Hepatocyte (in vitro differentiated cells): ENCODE results near the gene GAN. TPM values are rescaled to one million over a fixed set of nuclear protein-coding genes. Genes with fewer than 3 reads are reported as not detected.

Experiments
- DNase-seq: peaks from one replicate; pipeline ENCODE4 v3.0.0-alpha.2; 2016; ENCODE audit warnings: low spot score
- H2AFZ ChIP-seq: fragments of 200-600 bp; sonication (generic); 2 replicates; pipeline ENCODE4 v1.6.0; 2016; ENCODE audit warnings: antibody characterized with exemption, mild to moderate bottlenecking
- H3K27ac ChIP-seq: fragments of 200-600 bp; sonication (generic); 2 replicates; pipeline ENCODE4 v1.5.1; 2016; ENCODE audit warnings: mild to moderate bottlenecking
- H3K27me3 ChIP-seq: fragments of 200-600 bp; sonication (generic); 2 replicates; pipeline ENCODE4 v1.6.1; 2016
- H3K36me3 ChIP-seq: fragments of 200-600 bp; sonication (generic); replicated peaks from 2 replicates; pipeline ENCODE4 v1.5.1; 2016; ENCODE audit warnings: low read depth; ENCODE audit not compliant: insufficient read depth
- H3K4me1 ChIP-seq: fragments of 200-600 bp; sonication (generic); 2 replicates; pipeline ENCODE4 v1.5.1; 2016; ENCODE audit warnings: mild to moderate bottlenecking, moderate library complexity; ENCODE audit not compliant: insufficient read depth
- H3K4me2 ChIP-seq: fragments of 200-600 bp; sonication (generic); 2 replicates; pipeline ENCODE4 v1.6.0; 2016
- H3K4me3 ChIP-seq: fragments of 200-600 bp; sonication (generic); 2 replicates; pipeline ENCODE4 v1.5.1; 2016; ENCODE audit warnings: mild to moderate bottlenecking
- H3K79me2 ChIP-seq: fragments of 200-600 bp; sonication (generic); 2 replicates; pipeline ENCODE4 v1.6.0; 2017; ENCODE audit warnings: mild to moderate bottlenecking
- H3K9me2 ChIP-seq: fragments of 200-600 bp; sonication (generic); replicated peaks from 2 replicates; pipeline ENCODE4 v1.6.0; 2017; ENCODE audit warnings: mild to moderate bottlenecking; ENCODE audit not compliant: insufficient read depth
- H3K9me3 ChIP-seq: fragments of 200-600 bp; sonication (generic); 2 replicates; pipeline ENCODE4 v1.5.1; 2016; ENCODE audit warnings: low read depth, mild to moderate bottlenecking
- H4K20me1 ChIP-seq: fragments of 200-600 bp; sonication (generic); 2 replicates; pipeline ENCODE4 v1.6.0; 2016; ENCODE audit warnings: mild to moderate bottlenecking; ENCODE audit not compliant: insufficient read depth, poor library complexity, severe bottlenecking
- EZH2 ChIP-seq: fragments of 200-600 bp; sonication (generic); IDR thresholded peaks from 2 replicates; pipeline ENCODE4 v1.6.1; 2016; ENCODE audit warnings: antibody characterized with exemption, mild to moderate bottlenecking, borderline replicate concordance
- EZH2phosphoT487 ChIP-seq: fragments of 200-600 bp; sonication (generic); IDR thresholded peaks from one replicate; pipeline ENCODE4 v1.6.1; 2018; ENCODE audit warnings: antibody characterized with exemption, mild to moderate bottlenecking, low read depth, moderate library complexity; ENCODE audit not compliant: unreplicated experiment, severe bottlenecking
- WGBS: methylation state at CpG from one replicate; pipeline ENCODE4 v1.1.6; 2016; ENCODE audit warnings: low lambda C conversion rate; ENCODE audit errors: missing lambda C conversion rate; 5-methylcytosine and 5-hydroxymethylcytosine counted together
- polyA plus RNA-seq: library from polyadenylated mRNA; unstranded; fragments of >200 nt; fragmentation: Nextera tagmentation; extraction: Ambion mirVana; gene quantifications from 2 replicates; pipeline ENCODE4 v1.2.1, GENCODE V29; 2016
- total RNA-seq: library from RNA; depleted of rRNA; stranded (reverse); fragments of >200 nt; gene quantifications from 2 replicates; pipeline ENCODE4 v1.2.3, GENCODE V29; 2014
- TF ChIP-seq, protein P1 (sequence below): fragments of 200-600 bp; sonication (generic); IDR thresholded peaks from 2 replicates; pipeline ENCODE4 v1.5.1; 2016; ENCODE audit warnings: antibody characterized with exemption, mild to moderate bottlenecking; ENCODE audit not compliant: poor library complexity

The GAN gene
- total and polyA plus RNA-seq, 2 experiments from 2014 or later: 2.1 to 10.9 TPM

DNA sequence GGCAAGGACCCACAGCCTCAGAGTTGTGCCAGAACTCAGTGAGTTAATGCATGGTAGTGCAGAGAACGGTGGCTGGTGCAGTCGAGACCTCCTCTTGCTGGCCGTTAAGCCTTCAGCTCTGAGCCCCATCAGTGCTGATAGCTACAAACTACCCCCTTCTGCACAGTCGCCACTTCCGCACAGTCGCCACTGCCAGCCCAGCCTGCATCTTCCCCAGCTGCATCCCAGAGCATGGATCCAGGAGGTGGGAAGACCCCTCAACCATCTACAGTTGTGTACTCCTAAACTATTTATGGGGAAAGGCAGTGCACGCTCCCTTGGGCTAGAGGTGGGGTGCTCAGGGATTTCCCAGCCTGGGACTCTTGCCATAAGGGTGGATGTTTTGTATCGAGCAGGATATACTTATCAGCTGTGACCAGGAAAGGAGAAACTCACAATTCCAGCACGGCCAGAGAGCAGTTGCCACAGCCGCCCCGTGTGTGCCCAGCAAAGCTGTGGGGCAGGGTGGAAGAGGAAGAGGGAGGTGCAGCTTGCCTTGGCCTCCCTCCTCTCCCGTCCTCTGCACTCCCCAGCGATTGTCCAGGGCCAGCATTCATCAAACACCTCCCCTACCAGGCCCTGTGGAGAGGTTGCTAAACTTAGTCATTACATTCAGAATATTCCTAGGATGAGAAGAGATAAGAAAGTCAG lies 80.3 kb downstream of the GAN start:
- Histone ChIP-seq H3K27me3 (no peaks in the 10 kb centered on the region), H3K27ac (no peak overlapping the region), H2AFZ (no peak overlapping the region), H3K4me3 (no peak overlapping the region), H3K36me3 (no peaks in the 10 kb centered on the region), H3K4me1 (no peaks in the 10 kb centered on the region), H4K20me1 (no peaks in the 10 kb centered on the region), H3K4me2 (no peak overlapping the region), H3K9me2 (no peaks in the 10 kb centered on the region), H3K79me2 (no peaks in the 10 kb centered on the region), H3K9me3 (no peaks in the 10 kb centered on the region)
- no peak for DNase-seq
- TF ChIP-seq EZH2: no peak
- no peak for TF ChIP-seq EZH2phosphoT487
- TF ChIP-seq, protein P1, sequence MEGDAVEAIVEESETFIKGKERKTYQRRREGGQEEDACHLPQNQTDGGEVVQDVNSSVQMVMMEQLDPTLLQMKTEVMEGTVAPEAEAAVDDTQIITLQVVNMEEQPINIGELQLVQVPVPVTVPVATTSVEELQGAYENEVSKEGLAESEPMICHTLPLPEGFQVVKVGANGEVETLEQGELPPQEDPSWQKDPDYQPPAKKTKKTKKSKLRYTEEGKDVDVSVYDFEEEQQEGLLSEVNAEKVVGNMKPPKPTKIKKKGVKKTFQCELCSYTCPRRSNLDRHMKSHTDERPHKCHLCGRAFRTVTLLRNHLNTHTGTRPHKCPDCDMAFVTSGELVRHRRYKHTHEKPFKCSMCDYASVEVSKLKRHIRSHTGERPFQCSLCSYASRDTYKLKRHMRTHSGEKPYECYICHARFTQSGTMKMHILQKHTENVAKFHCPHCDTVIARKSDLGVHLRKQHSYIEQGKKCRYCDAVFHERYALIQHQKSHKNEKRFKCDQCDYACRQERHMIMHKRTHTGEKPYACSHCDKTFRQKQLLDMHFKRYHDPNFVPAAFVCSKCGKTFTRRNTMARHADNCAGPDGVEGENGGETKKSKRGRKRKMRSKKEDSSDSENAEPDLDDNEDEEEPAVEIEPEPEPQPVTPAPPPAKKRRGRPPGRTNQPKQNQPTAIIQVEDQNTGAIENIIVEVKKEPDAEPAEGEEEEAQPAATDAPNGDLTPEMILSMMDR: no peak
- WGBS: 70% methylated on average over 13 of the region's 13 CpGs

- Histone ChIP-seq H4K20me1 (no peaks in the 10 kb centered on the region), H2AFZ (no peak overlapping the region), H3K9me3 (no peaks in the 10 kb centered on the region), H3K4me3 (no peak overlapping the region), H3K27ac (no peak overlapping the region), H3K4me2 (no peak overlapping the region), H3K27me3 (no peaks in the 10 kb centered on the region), H3K36me3 (no peaks in the 10 kb centered on the region), H3K79me2 (no peaks in the 10 kb centered on the region), H3K4me1 (no peaks in the 10 kb centered on the region), H3K9me2 (no peaks in the 10 kb centered on the region)
- DNase-seq: no peak
- TF ChIP-seq, protein P1: no peak
- TF ChIP-seq EZH2 (no peak), EZH2phosphoT487 (no peak)
- 82% methylated on average over 21 of the region's 21 CpGs for WGBS
Measured at GRCh38 chr16:81397058-81397878, 82.5 kb downstream of the GAN start.

DNA sequence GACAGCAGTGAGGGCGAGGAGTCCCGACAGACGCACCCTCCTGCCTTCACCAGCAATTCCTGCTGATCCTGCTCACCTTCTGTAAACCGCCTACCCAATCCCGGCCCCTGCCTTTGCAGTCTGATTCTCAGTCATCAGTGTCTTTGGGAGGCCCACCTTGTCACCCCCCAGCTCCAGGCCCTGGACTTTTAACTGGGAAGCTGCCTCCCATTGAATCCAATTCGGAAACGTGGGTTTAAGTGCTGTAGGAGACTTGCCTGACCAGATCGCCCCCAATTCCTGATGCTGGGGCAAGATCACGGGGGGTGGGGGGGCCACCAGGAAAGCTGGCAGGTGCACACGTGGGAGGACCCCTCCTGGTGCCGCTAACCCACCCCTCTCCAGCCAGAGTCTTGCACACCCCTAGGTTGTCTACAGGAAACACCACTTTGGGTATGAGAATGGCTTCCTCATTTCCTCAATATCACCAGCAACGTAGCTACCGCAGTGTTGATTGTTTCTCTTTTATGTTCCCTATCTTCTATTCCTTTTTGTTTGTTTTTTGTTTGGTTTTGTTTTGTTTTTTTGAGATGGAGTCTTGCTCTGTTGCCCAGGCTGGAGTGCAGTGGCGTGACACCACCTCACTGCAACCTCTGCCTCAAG lies 83.2 kb downstream of the GAN start:
- Histone ChIP-seq H2AFZ (no peak overlapping the region), H4K20me1 (no peaks in the 10 kb centered on the region), H3K36me3 (no peaks in the 10 kb centered on the region), H3K79me2 (no peaks in the 10 kb centered on the region), H3K4me1 (no peaks in the 10 kb centered on the region), H3K27me3 (no peaks in the 10 kb centered on the region), H3K9me3 (no peaks in the 10 kb centered on the region), H3K27ac (no peak overlapping the region), H3K4me2 (no peak overlapping the region), H3K4me3 (no peak overlapping the region), H3K9me2 (no peaks in the 10 kb centered on the region)
- no peak for DNase-seq
- 88% methylated on average over 14 of the region's 14 CpGs for WGBS
- TF ChIP-seq, protein P1: no peak
- no peak for TF ChIP-seq EZH2
- no peak for TF ChIP-seq EZH2phosphoT487
